ENCODE results near the gene SERPINB1.
A peak's percentile ranks its signal among the peaks of the same experiment; 100 is the strongest.
"Not testable (repeated sequence)": the region's sequence is repeated elsewhere in the genome, so short reads cannot be mapped to it uniquely, and the experiment has no call there.

SERPINB1 gene

GRCh38 chr6:2865694-2866151, 24.1 kb upstream of the SERPINB1 start:
- no peak for DNase-seq

- no peak for DNase-seq
Observed at GRCh38 chr6:2865270-2865669, 23.6 kb upstream of the SERPINB1 start.

GRCh38 chr6:2863901-2864300, 22.2 kb upstream of the SERPINB1 start:
- no peak for DNase-seq

- DNase-seq: no peak
Observed at GRCh38 chr6:2862712-2863181, 21.1 kb upstream of the SERPINB1 start.

- DNase-seq: no peak
Observed at GRCh38 chr6:2861822-2862164, 20.1 kb upstream of the SERPINB1 start.

GRCh38 chr6:2861060-2861821, 19.6 kb upstream of the SERPINB1 start:
- no peak for DNase-seq

- DNase-seq: not testable (repeated sequence)
Observed at GRCh38 chr6:2860706-2861059, 19.0 kb upstream of the SERPINB1 start.

GRCh38 chr6:2859798-2860705, 18.4 kb upstream of the SERPINB1 start:
- not testable (repeated sequence) for DNase-seq

GRCh38 chr6:2859185-2859700, 17.6 kb upstream of the SERPINB1 start:
- no peak for DNase-seq

- no peak for DNase-seq
Observed at GRCh38 chr6:2857580-2858337, 16.1 kb upstream of the SERPINB1 start.

GRCh38 chr6:2857185-2857579, 15.5 kb upstream of the SERPINB1 start:
- DNase-seq: no peak

GRCh38 chr6:2855061-2855519, 13.4 kb upstream of the SERPINB1 start:
- no peak for DNase-seq

GRCh38 chr6:2854396-2854982, 12.8 kb upstream of the SERPINB1 start:
- DNase-seq: no peak

GRCh38 chr6:2853769-2854395, 12.2 kb upstream of the SERPINB1 start:
- peak; percentile 93 to 95 for DNase-seq

- DNase-seq: not testable (repeated sequence)
Observed at GRCh38 chr6:2853378-2853768, 11.7 kb upstream of the SERPINB1 start.

- DNase-seq: peak in 1 of 2 experiments; percentile 18
Observed at GRCh38 chr6:2852921-2853322, 11.3 kb upstream of the SERPINB1 start.

GRCh38 chr6:2852514-2852855, 10.8 kb upstream of the SERPINB1 start:
- DNase-seq: no peak

GRCh38 chr6:2851727-2852513, 10.3 kb upstream of the SERPINB1 start:
- peak in 1 of 2 experiments; percentile 22 for DNase-seq

- peak; percentile 69 to 86 for DNase-seq
Observed at GRCh38 chr6:2850538-2851113, 9.0 kb upstream of the SERPINB1 start.

GRCh38 chr6:2848851-2849250, 7.2 kb upstream of the SERPINB1 start:
- no peak for DNase-seq

GRCh38 chr6:2845880-2846208, 4.2 kb upstream of the SERPINB1 start:
- DNase-seq: no peak
